Cardiac muscle cell (in vitro differentiated cells and primary cell): Measurements from ENCODE around the gene CGNL1. TPM values are rescaled to one million over a fixed set of nuclear protein-coding genes. Genes with fewer than 3 reads are reported as not detected.

ENCODE experiments used
- DNase-seq, 2 donors: peaks; one replicate each; pipeline versions ENCODE4 v3.0.0 to v3.0.0-alpha.2; 2010 to 2017; ENCODE audit warnings: low read depth in 1 of 2, low spot score in 1 of 2
- H3K27ac ChIP-seq: fragments of 200-600 bp; sonication (generic); 2 replicates; pipeline ENCODE4 v1.5.1; 2016
- H3K27me3 ChIP-seq: fragments of 200-600 bp; sonication (generic); 2 replicates; pipeline ENCODE4 v1.6.0; 2016; ENCODE audit warnings: control low read depth
- H3K36me3 ChIP-seq: fragments of 200-600 bp; sonication (generic); 2 replicates; pipeline ENCODE4 v1.5.1; 2016; ENCODE audit warnings: control low read depth
- H3K4me1 ChIP-seq: fragments of 200-600 bp; sonication (generic); 2 replicates; pipeline ENCODE4 v1.8.1; 2017; ENCODE audit warnings: low read depth, mild to moderate bottlenecking, mixed run types
- H3K4me3 ChIP-seq: fragments of 200-600 bp; sonication (generic); 2 replicates; pipeline ENCODE4 v1.5.1; 2016; ENCODE audit warnings: mild to moderate bottlenecking
- H3K9me3 ChIP-seq: fragments of 200-600 bp; sonication (generic); 2 replicates; pipeline ENCODE4 v1.5.1; 2017; ENCODE audit warnings: low read depth, mild to moderate bottlenecking, control low read depth
- polyA plus RNA-seq: library from polyadenylated mRNA; unstranded; fragments of >200 nt; fragmentation: Nextera tagmentation; extraction: Ambion mirVana; gene quantifications from 2 replicates; pipeline ENCODE4 v1.2.1, GENCODE V29; 2016
- total RNA-seq: library from RNA; depleted of rRNA; stranded (reverse); fragments of >200 nt; gene quantifications from 2 replicates; pipeline ENCODE4 v1.2.3, GENCODE V29; 2016
- TF ChIP-seq, protein P1 (sequence below): IDR thresholded peaks from 2 replicates; pipeline ENCODE4 v1.5.1; 2012; ENCODE audit warnings: low read depth, mild to moderate bottlenecking, low read length

The CGNL1 gene
- total and polyA plus RNA-seq, 2 experiments from 2014 or later = 62.9 to 134 TPM

GRCh38 chr15:57582090-57582489, 205.8 kb downstream of the CGNL1 start:
- H3K4me1 ChIP-seq = peaks cover 4% of the 10 kb centered on the region
- no peaks in the 10 kb centered on the region for H3K36me3 ChIP-seq
- no peak for DNase-seq
- H3K27ac ChIP-seq = no peak overlapping the region
- H3K9me3 ChIP-seq = no peaks in the 10 kb centered on the region
- TF ChIP-seq, protein P1, sequence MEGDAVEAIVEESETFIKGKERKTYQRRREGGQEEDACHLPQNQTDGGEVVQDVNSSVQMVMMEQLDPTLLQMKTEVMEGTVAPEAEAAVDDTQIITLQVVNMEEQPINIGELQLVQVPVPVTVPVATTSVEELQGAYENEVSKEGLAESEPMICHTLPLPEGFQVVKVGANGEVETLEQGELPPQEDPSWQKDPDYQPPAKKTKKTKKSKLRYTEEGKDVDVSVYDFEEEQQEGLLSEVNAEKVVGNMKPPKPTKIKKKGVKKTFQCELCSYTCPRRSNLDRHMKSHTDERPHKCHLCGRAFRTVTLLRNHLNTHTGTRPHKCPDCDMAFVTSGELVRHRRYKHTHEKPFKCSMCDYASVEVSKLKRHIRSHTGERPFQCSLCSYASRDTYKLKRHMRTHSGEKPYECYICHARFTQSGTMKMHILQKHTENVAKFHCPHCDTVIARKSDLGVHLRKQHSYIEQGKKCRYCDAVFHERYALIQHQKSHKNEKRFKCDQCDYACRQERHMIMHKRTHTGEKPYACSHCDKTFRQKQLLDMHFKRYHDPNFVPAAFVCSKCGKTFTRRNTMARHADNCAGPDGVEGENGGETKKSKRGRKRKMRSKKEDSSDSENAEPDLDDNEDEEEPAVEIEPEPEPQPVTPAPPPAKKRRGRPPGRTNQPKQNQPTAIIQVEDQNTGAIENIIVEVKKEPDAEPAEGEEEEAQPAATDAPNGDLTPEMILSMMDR = no peak
- H3K4me3 ChIP-seq = no peak overlapping the region
- H3K27me3 ChIP-seq = no peaks in the 10 kb centered on the region

- H3K27me3 ChIP-seq = no peaks in the 10 kb centered on the region
Observed at GRCh38 chr15:57583282-57583681, 207.0 kb downstream of the CGNL1 start.

DNA sequence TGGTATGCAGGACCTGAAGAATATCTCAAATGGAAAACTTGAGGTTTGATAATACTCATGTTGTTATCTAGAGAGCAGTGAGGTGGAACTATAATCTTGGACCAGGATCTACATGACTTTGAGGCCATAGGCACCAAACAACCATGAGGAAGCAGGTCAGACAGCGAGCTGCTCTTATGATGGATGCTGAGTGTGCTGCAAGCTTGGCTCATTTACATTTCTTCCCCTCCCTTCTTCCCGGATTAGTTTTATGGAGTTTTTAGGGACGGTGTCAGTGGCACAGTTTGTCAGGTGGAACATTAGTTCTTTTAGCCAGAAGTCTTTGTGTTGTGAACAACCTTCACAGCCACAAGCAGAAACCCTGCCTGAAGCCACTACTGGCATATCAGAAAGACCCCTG, 207.4 kb downstream of the CGNL1 start:
- TF ChIP-seq, protein P1 = no peak
- Histone ChIP-seq H3K4me1 (peaks cover 4% of the 10 kb centered on the region), H3K9me3 (no peaks in the 10 kb centered on the region), H3K36me3 (no peaks in the 10 kb centered on the region), H3K27ac (no peak overlapping the region), H3K4me3 (no peak overlapping the region), H3K27me3 (no peaks in the 10 kb centered on the region)
- no peak for DNase-seq

More at GRCh38 chr15:57583282-57583681, 207.0 kb downstream of the CGNL1 start:
- H3K9me3 ChIP-seq = no peaks in the 10 kb centered on the region
- peaks cover 4% of the 10 kb centered on the region for H3K4me1 ChIP-seq
- TF ChIP-seq, protein P1 = no peak
- no peak overlapping the region for H3K27ac ChIP-seq
- H3K36me3 ChIP-seq = no peaks in the 10 kb centered on the region
- DNase-seq = no peak
- no peak overlapping the region for H3K4me3 ChIP-seq

DNA sequence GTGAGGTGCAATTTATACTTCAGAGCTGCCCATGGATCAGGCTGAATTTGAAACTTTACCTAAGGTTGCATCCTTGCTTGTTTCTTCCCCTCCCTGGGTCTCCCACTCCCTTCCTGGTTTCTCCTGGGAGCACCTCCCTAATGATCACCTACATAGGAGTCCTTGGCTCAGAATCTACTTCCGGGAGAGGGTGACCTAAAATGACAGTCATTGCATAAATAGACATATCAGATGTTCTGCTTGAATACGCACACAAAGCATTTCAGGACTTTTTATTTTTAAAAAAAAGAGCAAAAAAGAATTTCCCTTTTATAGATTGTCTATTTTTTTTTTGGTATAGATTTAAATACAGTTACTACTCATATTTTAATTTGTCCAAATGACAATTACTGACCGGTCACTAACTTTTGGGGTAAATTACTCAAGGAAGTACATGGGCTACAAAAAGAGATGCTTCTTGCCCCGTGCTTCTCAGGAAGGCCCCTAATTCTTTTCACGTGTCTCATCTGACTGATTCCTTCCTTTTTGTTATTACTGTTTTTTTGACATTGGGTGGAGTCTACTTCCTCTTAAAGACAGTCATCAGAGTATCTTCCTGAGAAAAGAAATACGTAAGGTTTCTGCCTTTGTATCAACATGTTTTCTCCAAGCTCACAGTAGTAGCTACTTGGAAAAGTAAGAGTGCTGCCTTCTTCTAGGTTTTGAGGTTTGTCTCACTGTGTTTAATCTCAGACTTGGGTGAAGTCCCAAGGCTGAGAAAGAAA, 210.5 kb downstream of the CGNL1 start:
- TF ChIP-seq, protein P1 = no peak
- Histone ChIP-seq H3K4me3 (no peak overlapping the region), H3K36me3 (no peaks in the 10 kb centered on the region), H3K27ac (no peak overlapping the region), H3K4me1 (peaks cover 7% of the 10 kb centered on the region), H3K27me3 (no peaks in the 10 kb centered on the region), H3K9me3 (no peaks in the 10 kb centered on the region)
- no peak for DNase-seq

DNA sequence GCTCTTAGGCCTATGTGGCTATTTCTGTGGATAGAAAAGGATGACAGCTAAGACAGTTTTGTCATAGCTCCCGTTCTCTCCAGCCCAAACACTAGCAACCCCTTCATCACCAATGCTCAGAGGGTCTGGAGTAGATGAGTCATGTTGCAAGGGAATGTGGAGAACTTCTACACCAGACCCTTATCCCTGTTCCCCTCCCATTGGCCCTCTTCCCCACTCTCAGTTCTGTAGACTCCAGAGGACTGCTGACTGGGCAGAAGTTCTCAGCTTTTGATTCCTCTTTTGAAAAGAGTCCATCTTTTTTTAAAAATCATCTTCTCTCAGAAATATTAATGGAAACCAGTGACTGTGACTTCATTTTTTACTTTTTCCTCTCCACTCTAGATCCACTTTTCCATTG, 213.0 kb downstream of the CGNL1 start:
- H3K9me3 ChIP-seq = no peaks in the 10 kb centered on the region
- no peak for DNase-seq
- no peak overlapping the region for H3K27ac ChIP-seq
- TF ChIP-seq, protein P1 = no peak
- peaks cover 12% of the 10 kb centered on the region for H3K4me1 ChIP-seq
- H3K4me3 ChIP-seq = no peak overlapping the region
- H3K27me3 ChIP-seq = no peaks in the 10 kb centered on the region
- H3K36me3 ChIP-seq = no peaks in the 10 kb centered on the region
